Kidney (tissue), 14 donors: ENCODE data around the gene TIMP1. TPM values are rescaled to one million over a fixed set of nuclear protein-coding genes. Genes with fewer than 3 reads are reported as not detected.

Experiments
- DNase-seq, 5 donors: peaks; one replicate each; pipeline ENCODE4 v3.0.0-alpha.2; 2013 to 2020
- FAIRE-seq: peaks from 2 replicates; lab custom pipeline; 2012; peaks lifted over from hg19 to GRCh38; lab: Jason Lieb, UNC
- H3K27ac ChIP-seq, 2 donors: one replicate each; pipeline ENCODE4 v1.7.0; 2013; ENCODE audit warnings: low read depth in 2 of 2, low read length in 2 of 2, inconsistent platforms in 1 of 2
- H3K27me3 ChIP-seq: one replicate; pipeline ENCODE4 v1.7.1; 2013; ENCODE audit warnings: low read length, inconsistent platforms; ENCODE audit not compliant: control insufficient read depth, insufficient read depth
- H3K36me3 ChIP-seq, 3 donors: one replicate each; pipeline versions ENCODE4 v1.7.0 to v1.7.1; 2013; ENCODE audit warnings: low read length in 3 of 3, control low read depth in 1 of 3, inconsistent platforms in 1 of 3; ENCODE audit not compliant: insufficient read depth in 3 of 3, control insufficient read depth in 2 of 3
- H3K4me1 ChIP-seq, 3 donors: one replicate each; pipeline versions ENCODE4 v1.7.0 to v1.7.1; 2013; ENCODE audit warnings: low read length in 3 of 3, inconsistent platforms in 1 of 3, low read depth in 1 of 3; ENCODE audit not compliant: control insufficient read depth in 2 of 3, insufficient read depth in 2 of 3
- H3K4me3 ChIP-seq, 3 donors: one replicate each; pipeline versions ENCODE4 v1.7.0 to v1.8.1; 2013; ENCODE audit warnings: low read length in 3 of 3, control low read depth in 1 of 3, inconsistent platforms in 1 of 3
- H3K9ac ChIP-seq, 3 donors: one replicate each; pipeline versions ENCODE4 v1.7.0 to v1.7.1; 2013; ENCODE audit warnings: low read length in 3 of 3, control low read depth in 1 of 3, inconsistent platforms in 1 of 3
- H3K9me3 ChIP-seq, 3 donors: one replicate each; pipeline versions ENCODE4 v1.7.0 to v1.7.1; 2013; ENCODE audit warnings: low read length in 3 of 3, control low read depth in 1 of 3, inconsistent platforms in 1 of 3; ENCODE audit not compliant: control insufficient read depth in 2 of 3, insufficient read depth in 1 of 3
- CTCF ChIP-seq: IDR thresholded peaks from 3 replicates; pipeline ENCODE4 v1.5.1; 2012; ENCODE audit warnings: mild to moderate bottlenecking, moderate library complexity, borderline replicate concordance; ENCODE audit not compliant: insufficient read depth; ENCODE audit errors: extremely low read depth
- intact Hi-C: fragments of 100-400 bp; cut with DNase I; formaldehyde crosslinking; loops from one replicate; pipeline ENCODE4 v1.11.1; 2022
- polyA plus RNA-seq: library from polyadenylated mRNA; stranded (reverse); fragments of 350-450 nt; fragmentation: Illumina TruSeq; extraction: RNeasy Lipid Tissue Mini Kit (QIAGEN cat#74804); gene quantifications from one replicate; pipeline ENCODE4 v1.2.3, GENCODE V29; 2014; ENCODE audit warnings: low read depth, low replicate concordance; ENCODE audit not compliant: insufficient read depth
- total RNA-seq: library from RNA; stranded (reverse); fragmentation: NEBNext Ultra II Directional; extraction: Animal tissue kit (Norgen Biotek cat#: 25700); gene quantifications from one replicate; pipeline ENCODE4 v1.2.1, GENCODE V29; 2021
- donor health status: control.
- donor health status: control.
- donor health status: control.
- donor health status: control.
- donor health status: control.
- donor health status: DM: yes; HTN: yes; CAD: no.
- donor health status: Normal renal cell carcinoma (clear cell type).

The TIMP1 gene
- total and polyA plus RNA-seq, 2 donors from 2014 or later, result 382 to 551 TPM

GRCh38 chrX:47576021-47576898, 6.0 kb upstream of the TIMP1 start:
- Histone ChIP-seq H3K36me3 (no peaks in the 10 kb centered on the region), H3K27ac (no peak overlapping the region), H3K27me3 (no peaks in the 10 kb centered on the region), H3K4me1 (no peaks in the 10 kb centered on the region), H3K9ac (no peak overlapping the region), H3K4me3 (no peak overlapping the region), H3K9me3 (no peaks in the 10 kb centered on the region)
- FAIRE-seq, result no peak
- DNase-seq, result no peak
- intact Hi-C loops, result no loop called here
- no peak for TF ChIP-seq CTCF

- Histone ChIP-seq H3K9ac (no peak overlapping the region), H3K27me3 (no peaks in the 10 kb centered on the region), H3K36me3 (no peaks in the 10 kb centered on the region), H3K27ac (no peak overlapping the region), H3K9me3 (no peaks in the 10 kb centered on the region), H3K4me3 (no peak overlapping the region), H3K4me1 (peaks cover 0 to 4% (median 0%) of the 10 kb centered on the region in 3 donors)
- no peak for DNase-seq
- no peak for TF ChIP-seq CTCF
- no peak for FAIRE-seq
- intact Hi-C loops, result no loop called here
Observed at GRCh38 chrX:47577424-47577823, 4.8 kb upstream of the TIMP1 start.

- Histone ChIP-seq H3K4me3 (no peak overlapping the region), H3K9me3 (no peaks in the 10 kb centered on the region), H3K27me3 (no peaks in the 10 kb centered on the region), H3K36me3 (no peaks in the 10 kb centered on the region), H3K27ac (no peak overlapping the region), H3K9ac (no peak overlapping the region), H3K4me1 (peaks cover 0 to 4% (median 0%) of the 10 kb centered on the region in 3 donors)
- intact Hi-C loops, result no loop called here
- FAIRE-seq (no peak), DNase-seq (no peak)
- TF ChIP-seq CTCF, result no peak
Observed at GRCh38 chrX:47577901-47578300, 4.3 kb upstream of the TIMP1 start.
